GM18499 (cell line): ENCODE data around the gene ESRRG.

Source experiments
- ATAC-seq: cut with Tn5 transposase; IDR thresholded peaks from one replicate; pipeline ENCODE4 v1.9.1; 2021; ENCODE audit warnings: moderate number of reproducible peaks; ENCODE audit not compliant: insufficient read depth, unreplicated experiment

The ESRRG gene

GRCh38 chr1:216641669-216642460 is 81.4 kb downstream of the ESRRG start:
- ATAC-seq = no peak

GRCh38 chr1:216640100-216640499 is 83.1 kb downstream of the ESRRG start:
- no peak for ATAC-seq

- no peak for ATAC-seq
Measured at GRCh38 chr1:216632980-216633379, 90.2 kb downstream of the ESRRG start.

- no peak for ATAC-seq
Measured at GRCh38 chr1:216630532-216630931, 92.7 kb downstream of the ESRRG start.

GRCh38 chr1:216627252-216627651 is 96.0 kb downstream of the ESRRG start:
- ATAC-seq = no peak

GRCh38 chr1:216626394-216627067 is 96.7 kb downstream of the ESRRG start:
- ATAC-seq = no peak

GRCh38 chr1:216621536-216621935 is 101.7 kb downstream of the ESRRG start:
- ATAC-seq = no peak

- ATAC-seq = no peak
Measured at GRCh38 chr1:216617081-216617875, 106.0 kb downstream of the ESRRG start.

- no peak for ATAC-seq
Measured at GRCh38 chr1:216616425-216616824, 106.8 kb downstream of the ESRRG start.

GRCh38 chr1:216614011-216614934 is 109.0 kb downstream of the ESRRG start:
- ATAC-seq = no peak

- no peak for ATAC-seq
Measured at GRCh38 chr1:216612291-216612690, 110.9 kb downstream of the ESRRG start.

GRCh38 chr1:216607067-216607697 is 116.0 kb downstream of the ESRRG start:
- no peak for ATAC-seq

GRCh38 chr1:216606047-216606637 is 117.1 kb downstream of the ESRRG start:
- ATAC-seq = no peak

- ATAC-seq = no peak
Measured at GRCh38 chr1:216604771-216605170, 118.5 kb downstream of the ESRRG start.

GRCh38 chr1:216600730-216601609 is 122.3 kb downstream of the ESRRG start:
- ATAC-seq = peak; percentile 84

- ATAC-seq = no peak
Measured at GRCh38 chr1:216599851-216600250, 123.4 kb downstream of the ESRRG start.

GRCh38 chr1:216598448-216598847 is 124.8 kb downstream of the ESRRG start:
- ATAC-seq = no peak

GRCh38 chr1:216596281-216596862 is 126.9 kb downstream of the ESRRG start:
- ATAC-seq = no peak
